Measurements from ENCODE around the gene STK39. TPM values are rescaled to one million over a fixed set of nuclear protein-coding genes. Genes with fewer than 3 reads are reported as not detected.

Gene STK39
- total and polyA plus RNA-seq, 2 donors (not counting 1 experiment from before 2014, with no cell fraction given) = 16.7 to 30.1 TPM

DNA sequence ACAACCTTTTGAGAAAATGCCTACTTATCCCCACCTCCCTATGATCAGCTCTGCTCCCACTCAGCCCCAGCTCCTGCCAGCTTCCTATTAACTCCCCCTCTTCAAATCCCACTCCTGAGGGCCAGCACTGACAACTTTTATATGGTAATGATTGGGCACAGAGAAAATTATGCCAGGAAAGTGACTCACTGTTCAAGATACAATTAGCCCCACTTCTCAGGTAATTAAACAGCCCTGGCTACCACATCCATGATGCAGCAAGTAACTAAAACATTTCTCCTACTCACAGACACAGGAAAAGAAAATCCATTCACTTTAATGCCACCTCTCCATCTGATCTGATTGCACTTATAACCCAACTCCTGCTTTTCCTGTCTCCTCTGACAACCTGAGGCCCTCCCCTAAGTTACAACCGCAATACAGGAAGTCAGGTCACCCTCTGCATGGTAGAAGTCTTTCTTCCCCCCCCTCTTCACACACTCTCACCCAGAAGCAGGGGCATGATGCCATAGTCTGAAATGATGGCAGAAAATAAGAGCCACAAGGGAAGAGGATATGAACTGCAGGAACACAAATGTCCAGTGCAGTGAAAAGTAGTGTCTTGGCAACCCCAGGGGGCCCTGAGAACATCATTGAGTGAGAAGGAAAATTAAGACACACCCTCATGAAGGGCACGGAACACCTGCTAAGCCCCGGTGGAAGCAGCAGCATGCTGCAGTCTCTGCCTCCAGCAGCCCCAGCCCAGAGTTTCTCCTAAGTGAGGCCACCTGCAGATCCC is 54.4 kb downstream of the STK39 start:
- H2AFZ ChIP-seq (ENCODE audit: low read length) = no peak overlapping the region
- no peaks in the 10 kb centered on the region for H3K36me3 ChIP-seq (ENCODE audit: control insufficient read depth, insufficient read depth, low read length)
- no peaks in the 10 kb centered on the region for H4K20me1 ChIP-seq (ENCODE audit: control insufficient read depth, extremely low read depth, insufficient read depth, low read length)
- H3K9ac ChIP-seq (ENCODE audit: insufficient read depth, low read length) = no peak overlapping the region
- H3K27ac ChIP-seq (ENCODE audit: insufficient read depth, low read length) = no peak overlapping the region
- DNase-seq (ENCODE audit: low read depth in 2 of 2) = peak; percentile 36 to 63
- H3K4me2 ChIP-seq (ENCODE audit: extremely low read depth, insufficient read depth, low read length) = no peak overlapping the region
- H3K4me1 ChIP-seq (ENCODE audit: control insufficient read depth, extremely low read depth, insufficient read depth, low read length) = peaks cover 6% of the 10 kb centered on the region
- no peaks in the 10 kb centered on the region for H3K27me3 ChIP-seq (ENCODE audit: control insufficient read depth, insufficient read depth, low read length)
- H3K4me3 ChIP-seq (replicated peaks in 1 of 4; ENCODE audit: control extremely low read depth in 1 of 4, insufficient read depth in 1 of 4, low read depth in 3 of 4, low read length in 4 of 4) = no peak overlapping the region
- no peaks in the 10 kb centered on the region for H3K9me3 ChIP-seq (ENCODE audit: control insufficient read depth, insufficient read depth, low read depth, low read length)
- TF ChIP-seq, protein P1, sequence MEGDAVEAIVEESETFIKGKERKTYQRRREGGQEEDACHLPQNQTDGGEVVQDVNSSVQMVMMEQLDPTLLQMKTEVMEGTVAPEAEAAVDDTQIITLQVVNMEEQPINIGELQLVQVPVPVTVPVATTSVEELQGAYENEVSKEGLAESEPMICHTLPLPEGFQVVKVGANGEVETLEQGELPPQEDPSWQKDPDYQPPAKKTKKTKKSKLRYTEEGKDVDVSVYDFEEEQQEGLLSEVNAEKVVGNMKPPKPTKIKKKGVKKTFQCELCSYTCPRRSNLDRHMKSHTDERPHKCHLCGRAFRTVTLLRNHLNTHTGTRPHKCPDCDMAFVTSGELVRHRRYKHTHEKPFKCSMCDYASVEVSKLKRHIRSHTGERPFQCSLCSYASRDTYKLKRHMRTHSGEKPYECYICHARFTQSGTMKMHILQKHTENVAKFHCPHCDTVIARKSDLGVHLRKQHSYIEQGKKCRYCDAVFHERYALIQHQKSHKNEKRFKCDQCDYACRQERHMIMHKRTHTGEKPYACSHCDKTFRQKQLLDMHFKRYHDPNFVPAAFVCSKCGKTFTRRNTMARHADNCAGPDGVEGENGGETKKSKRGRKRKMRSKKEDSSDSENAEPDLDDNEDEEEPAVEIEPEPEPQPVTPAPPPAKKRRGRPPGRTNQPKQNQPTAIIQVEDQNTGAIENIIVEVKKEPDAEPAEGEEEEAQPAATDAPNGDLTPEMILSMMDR (conservative IDR thresholded peaks at IDR 0.05 in 1 of 2, IDR thresholded peaks at IDR 0.05 in 1 of 2; ENCODE audit: low read depth in 1 of 2, low read length in 2 of 2) = no peak
- TF ChIP-seq EZH2 (IDR thresholded peaks at IDR 0.05; ENCODE audit: low read length, missing control alignments) = no peak
- H3K79me2 ChIP-seq (ENCODE audit: control insufficient read depth, insufficient read depth, low read length) = peaks cover 35% of the 10 kb centered on the region

DNA sequence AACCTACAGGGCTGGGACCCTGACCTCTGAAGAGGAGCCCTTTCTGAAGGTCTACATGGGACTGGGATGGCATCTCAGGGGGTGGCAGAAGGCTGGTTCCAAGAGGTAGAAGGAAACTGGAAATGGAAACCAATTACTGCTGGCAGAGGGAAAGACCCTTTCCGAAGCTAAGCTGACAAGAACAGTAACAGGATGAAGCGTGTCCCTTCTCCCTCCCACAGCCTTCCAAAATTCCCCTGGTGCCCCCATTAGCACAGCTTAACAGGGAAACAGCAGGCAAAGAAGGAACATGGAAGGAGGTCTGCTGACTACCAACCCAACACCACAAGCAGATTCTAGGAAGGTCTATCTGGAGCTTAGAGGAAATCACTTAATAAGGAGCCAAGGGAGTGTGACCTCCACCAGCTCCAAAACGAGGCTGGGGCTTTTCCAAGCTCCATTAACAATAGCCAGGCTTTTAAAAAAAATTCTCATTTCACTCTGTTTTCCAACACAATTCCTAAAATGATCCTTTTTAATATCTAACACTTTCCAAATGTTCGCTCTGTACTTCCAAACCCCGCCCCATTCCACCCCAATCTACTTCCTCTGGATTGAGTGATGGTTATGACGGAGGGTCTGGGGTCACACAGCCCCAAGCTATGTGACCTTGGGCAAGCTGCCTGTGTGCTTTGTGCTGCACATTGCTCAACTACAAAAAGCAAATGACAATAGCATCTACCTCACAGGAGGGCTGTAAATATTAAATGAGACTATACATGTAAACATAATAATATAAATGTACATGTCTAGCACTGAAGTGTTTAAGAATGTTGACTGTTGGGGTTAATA is 55.2 kb downstream of the STK39 start:
- Histone ChIP-seq H3K9me3 (ENCODE audit: control insufficient read depth, insufficient read depth, low read depth, low read length) (no peaks in the 10 kb centered on the region), H4K20me1 (ENCODE audit: control insufficient read depth, extremely low read depth, insufficient read depth, low read length) (no peaks in the 10 kb centered on the region), H3K79me2 (ENCODE audit: control insufficient read depth, insufficient read depth, low read length) (peaks cover 37% of the 10 kb centered on the region), H3K36me3 (ENCODE audit: control insufficient read depth, insufficient read depth, low read length) (no peaks in the 10 kb centered on the region), H3K4me3 (replicated peaks in 1 of 4; ENCODE audit: control extremely low read depth in 1 of 4, insufficient read depth in 1 of 4, low read depth in 3 of 4, low read length in 4 of 4) (no peak overlapping the region), H3K4me1 (ENCODE audit: control insufficient read depth, extremely low read depth, insufficient read depth, low read length) (peaks cover 6% of the 10 kb centered on the region), H3K27me3 (ENCODE audit: control insufficient read depth, insufficient read depth, low read length) (no peaks in the 10 kb centered on the region), H3K27ac (ENCODE audit: insufficient read depth, low read length) (no peak overlapping the region), H2AFZ (ENCODE audit: low read length) (no peak overlapping the region), H3K4me2 (ENCODE audit: extremely low read depth, insufficient read depth, low read length) (no peak overlapping the region), H3K9ac (ENCODE audit: insufficient read depth, low read length) (no peak overlapping the region)
- no peak for TF ChIP-seq EZH2 (IDR thresholded peaks at IDR 0.05; ENCODE audit: low read length, missing control alignments)
- TF ChIP-seq, protein P1 (conservative IDR thresholded peaks at IDR 0.05 in 1 of 2, IDR thresholded peaks at IDR 0.05 in 1 of 2; ENCODE audit: low read depth in 1 of 2, low read length in 2 of 2) = no peak
- DNase-seq (ENCODE audit: low read depth in 2 of 2) = no peak

DNA sequence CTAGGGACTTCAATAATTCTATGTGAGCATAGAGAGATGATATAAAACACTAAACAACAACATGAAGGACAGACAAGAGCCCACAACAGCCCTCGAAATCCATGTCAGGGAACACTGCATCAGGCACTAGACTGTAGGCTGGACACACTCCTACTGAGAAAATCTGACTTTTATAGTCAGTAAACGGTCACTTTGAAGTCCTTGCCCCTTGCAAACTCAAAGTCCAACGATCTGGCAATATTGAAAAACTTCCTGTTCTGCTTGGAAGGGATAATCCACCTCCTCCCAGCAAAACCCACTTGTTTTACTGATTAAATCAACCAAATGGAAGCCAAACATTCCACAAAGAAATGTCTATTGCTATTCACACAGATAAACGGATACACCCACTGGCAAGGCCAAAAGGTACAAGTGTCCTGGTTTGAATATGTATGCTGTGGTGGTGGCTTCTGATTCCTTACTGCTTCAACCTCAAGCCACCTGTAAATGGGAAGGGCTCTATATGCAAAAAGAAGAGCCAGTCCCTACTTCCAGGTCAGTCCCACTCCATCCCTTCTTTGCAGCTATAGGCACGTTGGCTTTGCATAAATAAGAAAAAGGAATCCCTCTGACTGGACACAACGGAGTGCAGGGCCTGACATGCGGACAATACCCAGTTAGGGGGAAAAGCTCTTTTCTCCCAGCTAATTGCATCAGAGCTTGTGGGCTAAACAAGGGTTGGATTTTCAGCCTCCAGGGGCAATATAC is 56.6 kb downstream of the STK39 start:
- no peak for TF ChIP-seq EZH2 (IDR thresholded peaks at IDR 0.05; ENCODE audit: low read length, missing control alignments)
- TF ChIP-seq, protein P1 (conservative IDR thresholded peaks at IDR 0.05 in 1 of 2, IDR thresholded peaks at IDR 0.05 in 1 of 2; ENCODE audit: low read depth in 1 of 2, low read length in 2 of 2) = no peak
- Histone ChIP-seq H3K4me1 (ENCODE audit: control insufficient read depth, extremely low read depth, insufficient read depth, low read length) (peaks cover 8% of the 10 kb centered on the region), H3K27me3 (ENCODE audit: control insufficient read depth, insufficient read depth, low read length) (no peaks in the 10 kb centered on the region), H3K9me3 (ENCODE audit: control insufficient read depth, insufficient read depth, low read depth, low read length) (no peaks in the 10 kb centered on the region), H3K27ac (ENCODE audit: insufficient read depth, low read length) (no peak overlapping the region), H4K20me1 (ENCODE audit: control insufficient read depth, extremely low read depth, insufficient read depth, low read length) (no peaks in the 10 kb centered on the region), H3K9ac (ENCODE audit: insufficient read depth, low read length) (no peak overlapping the region), H3K4me2 (ENCODE audit: extremely low read depth, insufficient read depth, low read length) (peak overlapping the region; percentile 11), H3K79me2 (ENCODE audit: control insufficient read depth, insufficient read depth, low read length) (peaks cover 39% of the 10 kb centered on the region), H3K36me3 (ENCODE audit: control insufficient read depth, insufficient read depth, low read length) (no peaks in the 10 kb centered on the region), H2AFZ (ENCODE audit: low read length) (no peak overlapping the region), H3K4me3 (replicated peaks in 1 of 4; ENCODE audit: control extremely low read depth in 1 of 4, insufficient read depth in 1 of 4, low read depth in 3 of 4, low read length in 4 of 4) (no peak overlapping the region)
- DNase-seq (ENCODE audit: low read depth in 2 of 2) = peak in 1 of 2 donors; percentile 37

Data from fibroblast of lung (primary cell).